ENCODE results near the gene CCDC7.
"Not testable (repeated sequence)": the region's sequence is repeated elsewhere in the genome, so short reads cannot be mapped to it uniquely, and the experiment has no call there.

Gene CCDC7

DNA sequence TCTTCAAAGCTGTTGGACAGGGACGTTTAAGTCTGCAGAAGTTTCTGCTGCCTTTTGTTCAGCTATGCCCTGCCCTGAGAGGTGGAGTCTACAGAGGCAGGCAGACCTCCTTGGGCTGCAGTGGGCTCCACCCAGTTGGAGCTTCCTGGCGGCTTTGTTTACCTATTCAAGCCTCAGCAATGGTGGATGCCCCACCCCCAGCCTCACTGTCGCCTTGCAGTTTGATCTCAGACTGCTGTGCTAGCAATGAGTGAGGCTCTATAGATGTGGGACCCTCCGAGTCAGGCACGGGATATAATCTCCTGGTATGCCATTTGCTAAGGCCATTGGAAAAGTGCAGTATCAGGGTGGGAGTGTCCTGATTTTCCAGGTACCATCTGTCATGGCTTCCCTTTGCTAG, 152.1 kb downstream of the CCDC7 start:
- DNase-seq = not testable (repeated sequence)

- DNase-seq = no peak
These were observed 154.4 kb downstream of the CCDC7 start for GRCh38 chr10:32600317-32600716.

- not testable (repeated sequence) for DNase-seq
These were observed 155.6 kb downstream of the CCDC7 start for GRCh38 chr10:32601562-32601961.

DNA sequence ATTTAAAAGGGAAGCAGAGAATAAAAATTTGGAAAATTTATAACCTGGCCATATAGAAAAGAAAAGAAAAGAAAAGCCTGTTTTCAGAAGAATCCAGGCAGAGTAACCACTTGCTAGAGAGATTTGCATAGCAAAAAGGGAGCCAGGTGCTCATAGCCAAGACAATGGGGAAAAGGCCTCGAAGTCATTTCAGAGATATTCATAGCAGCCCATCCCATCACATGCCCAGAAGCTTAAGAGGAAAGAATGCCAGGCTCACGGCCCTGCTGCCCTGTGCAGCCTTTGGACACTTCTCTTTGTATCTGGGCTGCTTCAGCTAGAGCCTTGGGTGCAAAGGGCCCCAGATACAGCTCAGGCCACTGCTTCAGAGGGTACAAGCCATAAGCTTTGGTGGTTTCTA, 159.8 kb downstream of the CCDC7 start:
- DNase-seq = no peak

GRCh38 chr10:32610543-32610942, 164.6 kb downstream of the CCDC7 start:
- DNase-seq = not testable (repeated sequence)

GRCh38 chr10:32616438-32616837, 170.5 kb downstream of the CCDC7 start:
- no peak for DNase-seq

DNA sequence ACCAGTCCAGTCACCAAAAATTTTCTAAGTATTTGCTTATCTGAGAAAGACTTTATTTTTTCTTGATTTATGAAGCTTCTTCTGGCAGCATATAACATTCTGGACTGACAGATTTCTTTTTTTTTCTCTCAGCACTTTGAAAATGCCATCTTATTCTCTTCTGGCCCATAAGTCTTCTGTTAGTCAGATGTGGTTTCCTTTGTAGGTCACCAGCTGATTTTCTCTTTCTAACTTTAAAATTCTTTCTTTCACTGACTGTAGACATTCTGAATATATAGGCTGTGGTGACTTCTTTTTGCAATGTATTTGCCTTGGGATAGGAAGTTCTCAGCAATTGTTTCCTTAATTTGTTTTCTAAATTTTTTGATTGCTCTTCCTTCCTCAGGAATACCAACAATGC, 172.5 kb downstream of the CCDC7 start:
- DNase-seq = no peak

DNA sequence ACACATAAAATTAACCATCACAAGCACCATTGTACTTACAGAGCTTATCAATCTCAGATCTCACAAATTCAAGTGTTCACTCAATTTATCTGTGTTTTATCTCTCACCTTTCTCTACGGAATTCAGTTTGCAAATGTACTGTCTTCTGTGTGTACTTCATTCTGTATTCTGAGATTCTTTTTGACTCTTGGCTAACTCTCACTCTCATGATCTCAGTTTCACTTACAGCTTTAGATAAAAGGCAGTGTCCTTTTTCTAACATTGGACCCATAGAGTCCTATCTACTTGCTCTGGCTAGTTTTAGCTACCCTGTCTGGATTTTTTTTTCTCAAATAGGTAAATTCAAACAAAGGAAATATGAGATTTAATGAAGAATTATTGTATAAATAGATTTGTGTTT, 176.0 kb downstream of the CCDC7 start:
- no peak for DNase-seq

- DNase-seq = no peak
These were observed 176.5 kb downstream of the CCDC7 start for GRCh38 chr10:32622409-32622808.

DNA sequence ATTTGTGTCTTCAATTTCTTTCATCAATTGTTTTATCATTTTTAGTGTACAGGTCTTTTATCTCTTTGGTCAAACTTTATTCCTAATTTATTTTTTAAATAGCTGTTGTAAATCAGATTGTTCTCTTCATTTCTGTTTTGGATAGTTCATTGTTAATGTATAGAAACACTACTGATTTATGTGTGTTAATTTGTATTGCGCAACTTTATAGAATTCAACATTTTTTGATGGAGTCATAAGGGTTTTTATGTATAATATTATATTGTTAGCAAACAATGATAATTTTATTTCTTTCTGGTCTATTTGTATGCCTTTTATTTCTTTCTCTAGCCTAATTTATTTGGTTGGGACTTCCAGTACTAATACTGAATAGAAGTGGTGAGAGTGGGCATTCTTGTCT, 181.2 kb downstream of the CCDC7 start:
- no peak for DNase-seq

DNA sequence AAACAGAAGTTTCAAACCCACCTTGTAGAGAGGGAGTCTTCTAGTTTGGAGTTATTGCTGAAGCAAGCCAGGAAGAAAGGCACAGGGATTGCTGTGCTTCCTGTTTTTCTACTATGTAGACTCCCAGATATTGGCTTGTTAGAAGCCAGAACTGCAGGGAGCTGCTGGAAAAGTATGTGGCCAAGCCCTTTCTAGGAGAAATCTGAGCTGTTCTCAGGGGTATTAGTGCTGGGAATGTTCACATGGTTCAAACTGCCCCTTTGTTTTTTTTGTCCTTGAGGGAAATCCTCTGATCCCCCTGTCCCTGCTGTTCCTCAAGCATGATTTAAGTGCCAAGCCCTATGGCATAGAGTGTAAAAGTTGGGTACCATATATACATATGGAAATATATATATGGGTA, 184.0 kb downstream of the CCDC7 start:
- no peak for DNase-seq

GRCh38 chr10:32646535-32646934, 200.6 kb downstream of the CCDC7 start:
- DNase-seq = no peak

DNA sequence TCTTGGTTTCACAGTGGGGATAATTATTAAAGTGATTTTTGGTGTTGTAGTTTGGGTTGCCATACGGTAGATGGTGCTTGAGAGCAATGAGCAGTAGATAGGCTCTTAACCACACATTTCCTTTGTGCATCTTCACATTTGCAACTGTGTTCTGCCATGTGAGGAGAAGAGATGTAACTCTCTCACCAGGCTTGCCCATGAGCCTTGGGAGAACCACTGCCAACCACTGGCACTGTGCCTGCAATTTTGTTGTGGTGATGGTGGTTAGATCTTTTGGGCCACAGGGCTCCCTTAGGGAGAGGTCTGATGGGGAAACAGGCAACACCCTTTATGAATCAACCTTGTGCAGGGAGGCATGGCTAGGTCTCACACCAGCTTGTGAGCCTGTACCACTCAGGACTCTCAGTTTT, 204.3 kb downstream of the CCDC7 start:
- DNase-seq = no peak

DNA sequence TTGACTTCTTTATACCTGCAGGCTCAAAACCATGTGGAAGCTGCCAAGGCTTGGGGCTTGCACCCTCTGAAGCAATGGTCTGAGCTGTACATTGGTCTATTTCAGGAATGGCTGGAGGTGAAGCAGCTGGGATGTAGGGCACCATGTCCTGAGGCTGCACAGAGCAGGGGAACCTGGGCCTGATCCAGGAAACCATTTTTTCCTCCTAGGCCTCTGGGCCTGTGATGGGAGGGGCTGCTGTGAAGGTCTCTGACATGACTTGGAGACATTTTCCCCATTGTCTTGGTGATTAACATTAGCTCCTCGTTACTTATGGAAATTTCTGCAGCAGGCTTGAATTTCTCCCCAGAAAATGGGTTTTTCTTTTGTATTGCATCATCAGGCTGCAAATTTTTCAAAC, 211.5 kb downstream of the CCDC7 start:
- not testable (repeated sequence) for DNase-seq

GRCh38 chr10:32661346-32661745, 215.4 kb downstream of the CCDC7 start:
- no peak for DNase-seq

- DNase-seq = no peak
These were observed 235.0 kb downstream of the CCDC7 start for GRCh38 chr10:32680803-32681557.

DNA sequence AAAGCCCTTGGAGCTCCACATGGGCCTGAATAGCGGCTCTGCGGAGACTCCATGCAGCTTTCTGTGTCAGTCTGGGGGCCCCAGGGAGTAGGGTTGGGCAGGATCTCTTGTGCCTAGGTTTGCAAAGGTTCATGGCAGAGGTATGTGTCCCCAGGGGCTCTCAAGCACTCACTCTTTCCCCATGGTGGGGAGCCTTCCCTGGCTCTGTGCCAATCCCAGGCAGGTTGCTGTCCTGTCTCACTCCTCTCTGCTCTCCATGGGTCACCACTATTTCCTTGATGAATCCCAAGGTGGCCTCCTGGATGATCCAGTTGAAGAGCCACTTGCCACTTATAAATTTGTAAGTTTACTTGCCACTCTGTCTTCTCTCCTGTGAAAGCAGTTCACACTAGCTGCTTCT, 238.4 kb downstream of the CCDC7 start:
- DNase-seq = no peak

DNA sequence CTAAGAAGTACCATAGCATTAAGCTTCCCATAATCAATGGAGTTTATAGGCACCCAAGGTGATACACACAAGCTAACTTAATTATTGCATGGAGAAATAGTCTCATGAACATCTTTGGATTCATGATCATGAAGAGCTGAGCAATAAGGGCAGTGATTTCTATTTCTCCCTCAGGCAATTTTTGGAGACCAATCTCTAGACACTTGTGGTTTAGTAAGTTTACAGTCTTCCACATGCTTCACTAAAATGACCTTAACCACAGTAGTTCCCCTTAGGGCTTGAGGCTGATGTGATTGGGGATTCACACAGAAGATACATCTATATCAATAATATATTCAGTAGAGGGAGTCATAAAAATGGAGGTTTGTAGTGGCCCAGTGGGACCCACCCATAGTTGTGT, 241.2 kb downstream of the CCDC7 start:
- no peak for DNase-seq

DNA sequence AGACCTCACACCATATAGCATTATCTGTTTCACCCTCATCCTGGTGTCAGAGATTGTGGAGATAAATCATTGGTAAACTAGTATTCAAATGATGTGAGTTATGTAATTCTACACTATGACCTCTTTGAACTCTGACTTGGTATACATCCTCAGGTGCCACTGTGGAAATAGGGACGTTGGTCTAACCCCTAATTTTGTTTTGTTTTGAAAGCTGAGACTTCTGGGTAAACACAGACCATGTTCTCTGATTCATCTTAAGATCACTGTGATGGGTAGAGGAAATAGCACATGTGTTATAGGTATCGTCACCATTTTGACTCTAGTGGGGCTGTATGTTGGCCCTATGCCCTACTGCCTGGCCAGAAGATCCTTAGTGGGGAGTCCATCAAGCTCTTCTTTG, 241.6 kb downstream of the CCDC7 start:
- DNase-seq = no peak

- DNase-seq = no peak
These were observed 246.2 kb downstream of the CCDC7 start for GRCh38 chr10:32692174-32692573.

DNA sequence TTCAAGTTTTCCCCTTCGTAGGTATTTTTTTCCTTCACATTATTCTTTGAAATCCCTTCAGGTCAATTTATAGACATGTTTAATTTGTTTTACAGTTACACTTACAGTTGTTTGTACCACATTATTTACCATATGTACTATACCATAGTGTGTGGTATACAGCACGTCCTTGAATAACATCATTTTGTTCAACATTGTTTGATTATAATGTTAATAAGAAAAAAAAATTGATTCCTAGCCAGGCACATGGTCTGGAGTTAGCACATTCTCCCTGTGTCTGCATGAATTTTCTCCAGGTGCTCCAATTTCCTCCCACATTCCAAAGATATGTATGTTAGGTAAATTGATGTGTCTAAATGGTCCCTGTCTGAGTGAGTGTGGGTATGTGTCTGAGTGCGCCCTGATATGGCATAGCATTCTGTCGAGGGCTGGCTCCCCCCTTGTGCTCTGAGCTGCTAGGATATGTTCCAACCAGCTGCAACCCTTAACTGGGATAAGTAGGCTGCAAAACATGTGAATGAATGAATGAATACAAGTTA, 247.6 kb downstream of the CCDC7 start:
- DNase-seq = no peak

DNA sequence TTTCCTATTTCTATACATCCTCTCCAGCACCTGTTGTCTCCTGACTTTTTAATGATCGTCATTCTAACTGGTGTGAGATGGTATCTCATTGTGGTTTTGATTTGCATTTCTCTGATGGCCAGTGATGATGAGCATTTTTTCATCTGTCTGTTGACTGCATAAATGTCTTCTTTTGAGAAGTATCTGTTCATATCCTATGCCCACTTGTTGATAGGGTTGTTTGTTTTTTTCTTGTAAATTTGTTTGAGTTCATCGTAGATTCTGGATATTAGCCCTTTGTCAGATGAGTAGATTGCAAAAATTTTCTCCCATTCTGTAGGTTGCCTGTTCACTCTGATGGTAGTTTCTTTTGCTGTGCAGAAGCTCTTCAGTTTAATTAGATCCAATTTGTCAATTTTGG, 253.7 kb downstream of the CCDC7 start:
- not testable (repeated sequence) for DNase-seq

- no peak for DNase-seq
These were observed 267.6 kb downstream of the CCDC7 start for GRCh38 chr10:32713560-32713959.

GRCh38 chr10:32731527-32731926, 285.6 kb downstream of the CCDC7 start:
- DNase-seq = no peak

- DNase-seq = no peak
These were observed 293.0 kb downstream of the CCDC7 start for GRCh38 chr10:32738958-32739357.
